ENCODE results near the gene UMAD1.

DNA sequence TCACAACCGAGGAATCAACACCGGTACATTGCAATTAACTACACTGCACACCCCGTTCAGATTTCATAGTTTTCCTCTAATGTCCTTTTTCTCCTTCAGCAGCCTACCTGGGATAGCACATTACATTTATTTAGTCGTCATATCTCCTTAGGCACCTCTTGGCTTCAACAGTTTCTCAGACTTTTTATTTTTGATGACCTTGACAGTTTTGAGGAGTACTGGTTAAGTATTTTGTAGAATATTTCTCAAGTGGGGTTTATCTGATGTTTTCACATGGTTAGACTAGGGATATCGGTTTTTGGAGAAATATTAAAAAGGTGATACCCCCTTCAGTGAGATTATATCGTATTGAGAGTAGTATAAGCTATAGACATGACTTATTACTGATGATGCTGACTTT, 241.0 kb downstream of the UMAD1 start:
- TF ChIP-seq POLR2A (IDR thresholded peaks at IDR 0.05) (no peak), CTCF (IDR thresholded peaks at IDR 0.05) (no peak)
